ENCODE measurements around the gene PIGQ. TPM values are rescaled to one million over a fixed set of nuclear protein-coding genes. Genes with fewer than 3 reads are reported as not detected.

PIGQ gene
- total RNA-seq, 4 donors from 2014 or later: 15.9 to 24.0 (median 20.4) TPM

DNA sequence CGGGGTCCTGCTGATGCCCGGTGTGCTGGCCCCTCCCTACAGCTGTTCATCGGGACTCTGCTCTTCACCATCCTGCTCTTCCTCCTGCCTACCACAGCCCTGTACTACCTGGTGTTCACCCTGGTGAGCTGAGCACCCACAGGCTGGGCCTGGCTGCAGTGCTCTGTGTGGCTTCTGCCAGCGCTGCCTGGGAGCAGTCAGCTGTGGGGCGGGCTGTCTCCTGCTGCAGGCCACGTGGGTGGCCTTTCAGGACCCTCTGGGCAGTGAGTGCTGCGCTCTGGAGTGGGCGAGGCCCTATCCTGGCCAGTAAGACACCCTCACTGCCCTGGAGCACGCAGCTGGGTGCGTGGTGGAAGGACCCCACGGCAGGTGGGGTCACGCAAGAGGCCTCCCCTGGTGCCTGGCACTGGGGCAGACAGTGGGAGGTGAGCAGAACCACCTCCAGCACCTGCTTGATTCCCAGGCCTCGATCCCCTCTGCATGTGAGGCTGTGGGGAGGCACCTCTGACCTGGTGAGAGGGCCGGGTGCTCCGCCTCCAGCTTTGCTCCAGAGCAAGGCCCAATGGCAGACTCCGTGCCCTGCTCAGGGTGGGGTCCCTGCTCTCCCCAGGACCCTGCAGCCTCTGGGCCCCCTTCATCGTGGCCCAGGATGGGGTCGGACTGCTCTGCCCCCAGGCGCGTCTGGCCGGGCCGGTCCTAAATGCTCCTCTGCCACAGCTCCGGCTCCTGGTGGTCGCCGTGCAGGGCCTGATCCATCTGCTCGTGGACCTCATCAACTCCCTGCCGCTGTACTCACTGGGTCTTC lies 10.6 kb downstream of the PIGQ start:
- no peaks in the 10 kb centered on the region for H3K9me3 ChIP-seq
- WGBS, 2 donors: 83 to 86% methylated on average over 1 to 4 of the region's 27 CpGs
- no peak overlapping the region for H3K4me3 ChIP-seq
- H3K27me3 ChIP-seq: peaks cover 0 to 2% (median 0%) of the 10 kb centered on the region in 4 donors
- peaks cover 0 to 24% (median 0%) of the 10 kb centered on the region in 3 donors for H3K36me3 ChIP-seq
- DNase-seq: no peak
- intact Hi-C loops (cut with DNase I): loop anchor here (10.0 kb wide), 1 partner anchor 84 kb away; the partner anchor contains the start of gene RHOT2
- no peak overlapping the region for H3K27ac ChIP-seq
- no peak for TF ChIP-seq POLR2A (IDR thresholded peaks at IDR 0.05)
- TF ChIP-seq CTCF (IDR thresholded peaks at IDR 0.05): no peak
- peaks cover 0 to 22% (median 5%) of the 10 kb centered on the region in 3 donors for H3K4me1 ChIP-seq

DNA sequence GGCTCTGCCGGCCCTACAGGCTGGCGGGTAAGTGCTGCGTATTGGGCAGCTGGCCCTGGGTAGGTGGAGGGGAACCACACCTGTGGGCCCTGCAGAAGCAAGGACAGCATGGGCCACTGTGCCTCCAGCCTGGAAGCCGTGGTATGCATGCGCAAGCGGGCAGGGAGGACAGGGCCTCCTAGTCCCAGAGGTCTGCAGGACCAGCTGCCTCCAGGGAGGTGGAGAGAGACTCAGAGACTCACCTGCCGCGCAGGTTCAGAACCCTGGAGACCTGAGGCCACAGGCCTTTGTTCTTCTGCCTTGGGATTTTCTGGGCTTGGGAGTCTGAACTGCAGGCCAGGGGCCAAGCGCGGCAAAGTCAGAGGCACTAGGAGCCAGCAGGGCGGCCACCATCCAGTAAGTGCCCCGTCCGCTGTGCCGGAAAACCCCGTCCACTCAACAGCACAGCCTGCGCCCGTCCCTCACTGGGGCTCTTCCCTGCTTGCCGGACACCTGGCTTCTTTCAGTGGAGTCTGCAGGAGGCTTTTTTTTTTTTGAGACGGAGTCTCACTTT lies 11.3 kb downstream of the PIGQ start:
- H3K27ac ChIP-seq: no peak overlapping the region
- H3K9me3 ChIP-seq: no peaks in the 10 kb centered on the region
- peaks cover 0 to 6% (median 0%) of the 10 kb centered on the region in 4 donors for H3K27me3 ChIP-seq
- no peak overlapping the region for H3K4me3 ChIP-seq
- peaks cover 0 to 17% (median 0%) of the 10 kb centered on the region in 3 donors for H3K36me3 ChIP-seq
- intact Hi-C loops (cut with DNase I): loop anchor here (10.0 kb wide), 1 partner anchor 84 kb away; the partner anchor contains the start of gene RHOT2
- peaks cover 0 to 29% (median 5%) of the 10 kb centered on the region in 3 donors for H3K4me1 ChIP-seq
- TF ChIP-seq POLR2A (IDR thresholded peaks at IDR 0.05): no peak
- no peak for TF ChIP-seq CTCF (IDR thresholded peaks at IDR 0.05)
- WGBS, 2 donors: 97% methylated on average over 6 to 13 of the region's 19 CpGs
- DNase-seq: no peak

DNA sequence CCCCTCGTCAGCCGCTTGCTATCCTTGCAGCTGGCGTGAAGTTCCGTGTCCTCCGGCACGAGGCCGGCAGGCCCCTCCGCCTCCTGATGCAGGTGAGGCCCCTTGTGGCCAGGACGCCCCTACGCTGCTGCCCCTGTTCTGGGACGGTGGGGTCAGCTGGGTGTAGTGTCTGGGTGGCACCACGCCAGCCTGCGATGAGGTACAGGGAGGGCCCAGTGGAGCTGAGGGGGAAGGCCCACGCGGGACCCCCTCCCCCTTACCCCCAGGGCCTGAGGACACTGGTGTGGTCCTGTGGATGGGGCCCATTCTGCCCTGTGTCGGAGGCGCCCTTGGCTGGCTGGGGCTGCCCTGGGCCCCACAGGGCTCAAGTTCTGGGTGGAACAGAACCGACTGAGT lies 12.4 kb downstream of the PIGQ start:
- no CpG with 5 or more reads among the region's 18 CpGs for WGBS, 2 donors
- TF ChIP-seq CTCF (IDR thresholded peaks at IDR 0.05): no peak
- no peak for TF ChIP-seq POLR2A (IDR thresholded peaks at IDR 0.05)
- H3K27me3 ChIP-seq: peaks cover 0 to 6% (median 0%) of the 10 kb centered on the region in 4 donors

DNA sequence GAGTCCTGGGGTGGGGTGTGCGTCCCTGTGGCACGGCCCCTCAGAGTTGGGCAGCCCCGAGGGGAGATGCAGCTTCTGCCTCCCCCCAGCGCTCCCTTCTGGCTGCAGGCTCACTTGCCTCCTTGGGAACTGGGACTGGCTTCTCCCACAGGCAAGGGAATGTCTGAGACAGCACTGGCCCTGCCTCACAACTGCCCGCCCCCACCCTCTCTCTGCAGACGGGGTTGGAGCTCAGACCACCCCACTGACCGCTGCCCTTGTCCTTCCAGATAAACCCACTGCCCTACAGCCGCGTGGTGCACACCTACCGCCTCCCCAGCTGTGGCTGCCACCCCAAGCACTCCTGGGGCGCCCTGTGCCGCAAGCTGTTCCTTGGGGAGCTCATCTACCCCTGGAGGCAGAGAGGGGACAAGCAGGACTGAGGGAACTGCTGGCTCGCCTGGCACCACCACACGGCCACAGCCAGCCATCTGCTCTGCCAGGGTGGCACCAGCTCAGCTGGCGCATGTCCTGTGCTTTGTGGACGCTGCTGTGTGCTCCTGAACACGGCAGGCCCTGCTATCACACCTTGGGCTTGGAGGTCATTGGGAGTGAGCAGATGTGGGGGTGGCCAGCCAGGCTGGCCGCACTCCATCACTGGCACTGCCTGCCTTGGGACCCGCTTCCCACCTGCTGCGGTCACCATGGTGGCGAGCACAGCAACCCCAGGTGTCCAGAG lies 13.0 kb downstream of the PIGQ start:
- H3K27me3 ChIP-seq: peaks cover 0 to 6% (median 0%) of the 10 kb centered on the region in 4 donors
- H3K4me1 ChIP-seq: peaks cover 14 to 46% (median 14%) of the 10 kb centered on the region in 3 donors
- DNase-seq: no peak
- no peak overlapping the region for H3K4me3 ChIP-seq
- H3K36me3 ChIP-seq: peaks cover 0 to 9% (median 0%) of the 10 kb centered on the region in 3 donors
- no peaks in the 10 kb centered on the region for H3K9me3 ChIP-seq
- TF ChIP-seq CTCF (IDR thresholded peaks at IDR 0.05) (no peak), POLR2A (IDR thresholded peaks at IDR 0.05) (no peak)
- H3K27ac ChIP-seq: no peak overlapping the region
- intact Hi-C loops (cut with DNase I): loop anchor here (10.0 kb wide), 1 partner anchor 82 kb away; the partner anchor contains the start of gene RHOT2
- 82 to 87% methylated on average over 3 of the region's 21 CpGs for WGBS, 2 donors

More for the DNA sequence above, 12.4 kb downstream of the PIGQ start:
- no peak for DNase-seq
- Histone ChIP-seq H3K36me3 (peaks cover 0 to 9% (median 0%) of the 10 kb centered on the region in 3 donors), H3K4me3 (no peak overlapping the region), H3K27ac (no peak overlapping the region), H3K9me3 (no peaks in the 10 kb centered on the region), H3K4me1 (peaks cover 8 to 41% (median 9%) of the 10 kb centered on the region in 3 donors)
- intact Hi-C loops (cut with DNase I): loop anchor here (10.0 kb wide), 1 partner anchor 83 kb away; the partner anchor contains the start of gene RHOT2
